ENCODE data around the gene PPP2R3A. TPM values are rescaled to one million over a fixed set of nuclear protein-coding genes. Genes with fewer than 3 reads are reported as not detected.

Gene PPP2R3A
- total and polyA plus RNA-seq, 7 experiments from 2014 or later: 0.13 to 0.89 (median 0.40) TPM; not detected in 1

DNA sequence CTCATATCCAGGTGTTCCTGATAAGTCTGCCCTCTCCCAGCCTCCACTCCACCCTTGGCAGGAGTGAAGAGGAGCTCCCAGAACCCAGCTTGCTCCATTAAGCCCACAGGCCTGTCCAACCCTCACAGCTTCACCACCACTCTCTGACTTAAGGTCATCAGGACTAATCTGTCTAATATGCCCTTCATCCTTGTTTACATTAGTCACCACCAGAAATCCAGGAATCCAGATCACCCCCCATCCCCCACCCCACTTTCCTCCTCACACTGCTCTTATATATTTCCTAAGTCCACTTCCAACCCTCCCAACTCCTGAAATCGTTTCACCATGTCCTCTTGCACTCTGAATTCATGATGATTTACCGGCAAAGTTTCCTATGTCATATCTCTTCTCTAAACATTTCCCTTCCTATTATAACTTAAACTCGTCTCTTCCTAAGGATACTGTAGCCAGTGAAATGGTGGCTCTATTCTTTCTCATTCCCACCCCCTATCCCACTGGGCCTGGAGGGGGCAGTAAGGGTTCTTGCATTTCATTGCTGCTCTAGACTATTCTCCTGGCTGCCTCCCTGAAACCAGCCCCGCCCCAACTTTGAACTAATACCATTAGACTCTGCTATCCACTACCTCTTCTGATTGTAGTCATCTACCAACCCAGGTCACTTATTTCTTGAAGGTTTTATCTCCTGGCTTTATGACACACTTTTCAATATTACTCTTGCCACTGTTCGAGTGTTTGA lies 43.4 kb downstream of the PPP2R3A start:
- H3K27me3 Mint-ChIP-seq: peaks cover 0 to 22% (median 17%) of the 10 kb centered on the region in 5 donors
- H3K9me3 ChIP-seq (ENCODE audit: control insufficient read depth in 2 of 3, low read length in 3 of 3): no peaks in the 10 kb centered on the region
- H3K27ac Mint-ChIP-seq: no peak overlapping the region
- ATAC-seq: no peak
- H3K36me3 ChIP-seq (ENCODE audit: control insufficient read depth in 2 of 3, insufficient read depth in 3 of 3, low read length in 3 of 3): no peaks in the 10 kb centered on the region
- DNase-seq: no peak
- ChIA-PET POLR2A (no interaction called here), CTCF (no interaction called here)
- no peaks in the 10 kb centered on the region for H3K27me3 ChIP-seq (ENCODE audit: control insufficient read depth in 2 of 2, insufficient read depth in 2 of 2, low read length in 2 of 2)
- H3K4me3 ChIP-seq (ENCODE audit: low read length): no peak overlapping the region
- no peaks in the 10 kb centered on the region for H3K4me1 Mint-ChIP-seq
- no peak overlapping the region for H3K27ac ChIP-seq (ENCODE audit: low read depth, low read length)
- H3K9me3 Mint-ChIP-seq: peaks cover 0 to 4% (median 0%) of the 10 kb centered on the region in 11 donors
- H3K36me3 Mint-ChIP-seq: no peaks in the 10 kb centered on the region
- intact Hi-C loops (cut with micrococcal nuclease): no loop called here
- H3K4me1 ChIP-seq (ENCODE audit: control insufficient read depth in 2 of 2, insufficient read depth in 2 of 2, low read length in 2 of 2): no peaks in the 10 kb centered on the region
- no peak overlapping the region for H3K4me3 Mint-ChIP-seq

DNA sequence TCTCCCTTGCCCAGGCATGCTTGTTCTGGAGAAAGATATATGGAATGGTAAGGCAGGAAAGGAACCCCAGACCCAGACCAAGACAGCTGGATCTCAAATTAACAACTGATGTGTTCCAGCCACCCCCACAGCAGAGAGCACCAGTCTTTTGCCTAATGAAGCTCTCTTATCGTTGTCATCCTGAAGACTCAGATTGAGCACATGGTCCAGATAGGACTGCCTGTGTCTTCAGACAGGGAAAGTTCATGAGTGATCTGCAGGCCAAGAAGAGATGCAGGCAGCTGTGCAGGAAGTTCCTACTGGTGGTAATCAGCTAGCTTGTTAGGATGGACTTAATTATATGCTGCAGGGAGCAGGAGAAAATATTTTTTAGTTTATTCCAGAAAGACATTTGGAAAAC lies 53.3 kb downstream of the PPP2R3A start:
- CTCF ChIA-PET: no interaction called here
- intact Hi-C loops (cut with micrococcal nuclease): no loop called here
- no peaks in the 10 kb centered on the region for H3K9me3 ChIP-seq (ENCODE audit: control insufficient read depth in 2 of 3, low read length in 3 of 3)
- peaks cover 0 to 12% (median 9%) of the 10 kb centered on the region in 11 donors for H3K9me3 Mint-ChIP-seq
- no peaks in the 10 kb centered on the region for H3K4me1 ChIP-seq (ENCODE audit: control insufficient read depth in 2 of 2, insufficient read depth in 2 of 2, low read length in 2 of 2)
- H3K36me3 Mint-ChIP-seq: peaks cover 0 to 4% (median 0%) of the 10 kb centered on the region in 5 donors
- DNase-seq (no peak), ATAC-seq (no peak)
- H3K27ac Mint-ChIP-seq: no peak overlapping the region
- no peak overlapping the region for H3K27ac ChIP-seq (ENCODE audit: low read depth, low read length)
- H3K36me3 ChIP-seq (ENCODE audit: control insufficient read depth in 2 of 3, insufficient read depth in 3 of 3, low read length in 3 of 3): no peaks in the 10 kb centered on the region
- POLR2A ChIA-PET: no interaction called here
- H3K4me3 Mint-ChIP-seq: no peak overlapping the region
- H3K27me3 ChIP-seq (ENCODE audit: control insufficient read depth in 2 of 2, insufficient read depth in 2 of 2, low read length in 2 of 2): no peaks in the 10 kb centered on the region
- H3K27me3 Mint-ChIP-seq: peaks cover 16 to 41% (median 31%) of the 10 kb centered on the region in 5 donors
- no peak overlapping the region for H3K4me3 ChIP-seq (ENCODE audit: low read length)
- H3K4me1 Mint-ChIP-seq: no peaks in the 10 kb centered on the region

DNA sequence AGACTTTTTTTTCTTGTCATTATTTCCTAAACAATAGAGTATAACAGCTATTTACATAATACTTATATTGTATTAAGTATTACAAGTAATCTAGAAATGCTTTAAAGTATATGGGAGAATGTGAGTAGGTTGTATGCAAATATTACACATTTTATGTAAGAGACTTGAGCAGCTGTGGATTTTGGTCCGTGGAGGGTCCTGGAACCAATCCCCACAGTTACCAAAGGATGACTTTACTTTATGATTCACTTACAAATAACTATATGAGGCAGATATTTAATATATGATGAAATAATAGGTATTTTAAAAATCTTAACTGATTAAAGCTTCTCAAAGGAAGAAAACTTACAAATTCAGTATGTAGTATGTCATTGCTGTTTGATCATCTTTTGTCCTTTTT lies 56.3 kb downstream of the PPP2R3A start:
- POLR2A ChIA-PET: no interaction called here

DNA sequence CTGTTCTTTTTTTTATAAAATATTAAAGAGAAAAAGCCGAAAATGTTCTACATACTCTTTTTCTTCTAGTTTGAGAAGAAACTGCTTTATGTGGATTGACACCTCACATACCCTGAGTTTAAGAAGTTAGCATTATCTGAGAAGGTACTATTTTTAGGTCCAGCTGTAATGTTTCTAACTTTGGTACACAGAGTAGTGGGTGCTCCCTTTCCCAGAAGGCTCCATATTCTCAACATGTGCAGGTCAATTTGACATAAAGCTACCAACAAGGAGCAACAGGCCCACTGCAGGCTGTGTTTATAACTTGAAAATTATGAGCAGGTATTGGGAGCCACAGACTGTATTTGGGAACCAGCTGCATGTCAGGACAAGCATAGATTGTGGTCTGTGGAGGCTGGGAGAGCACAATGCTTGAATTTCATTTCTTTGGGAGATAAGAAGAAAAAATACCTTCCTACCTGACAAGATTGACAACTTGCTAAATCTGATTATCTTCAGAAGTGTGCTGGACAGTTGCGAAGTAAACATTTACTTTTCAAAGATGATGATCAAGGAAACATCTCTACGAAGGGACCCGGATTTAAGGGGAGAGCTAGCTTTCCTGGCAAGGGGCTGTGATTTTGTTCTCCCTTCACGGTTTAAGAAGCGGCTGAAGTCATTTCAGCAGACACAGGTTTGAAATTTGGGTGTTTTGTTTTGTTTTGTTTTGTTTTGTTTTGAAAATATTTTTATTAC lies 57.2 kb downstream of the PPP2R3A start:
- Mint-ChIP-seq H3K4me1 (no peaks in the 10 kb centered on the region), H3K27ac (no peak overlapping the region), H3K4me3 (no peak overlapping the region), H3K27me3 (peaks cover 21 to 42% (median 28%) of the 10 kb centered on the region in 5 donors), H3K9me3 (peaks cover 0 to 3% (median 0%) of the 10 kb centered on the region in 11 donors), H3K36me3 (peaks cover 0 to 4% (median 0%) of the 10 kb centered on the region in 5 donors)
- POLR2A ChIA-PET: no interaction called here
- intact Hi-C loops (cut with micrococcal nuclease): no loop called here
- no peaks in the 10 kb centered on the region for H3K9me3 ChIP-seq (ENCODE audit: control insufficient read depth in 2 of 3, low read length in 3 of 3)
- no peak overlapping the region for H3K4me3 ChIP-seq (ENCODE audit: low read length)
- CTCF ChIA-PET: no interaction called here
- no peak for DNase-seq
- no peaks in the 10 kb centered on the region for H3K36me3 ChIP-seq (ENCODE audit: control insufficient read depth in 2 of 3, insufficient read depth in 3 of 3, low read length in 3 of 3)
- no peaks in the 10 kb centered on the region for H3K4me1 ChIP-seq (ENCODE audit: control insufficient read depth in 2 of 2, insufficient read depth in 2 of 2, low read length in 2 of 2)
- no peak for ATAC-seq
- no peak overlapping the region for H3K27ac ChIP-seq (ENCODE audit: low read depth, low read length)
- H3K27me3 ChIP-seq (ENCODE audit: control insufficient read depth in 2 of 2, insufficient read depth in 2 of 2, low read length in 2 of 2): no peaks in the 10 kb centered on the region

More for the DNA sequence above, 56.3 kb downstream of the PPP2R3A start:
- CTCF ChIA-PET: no interaction called here
- Mint-ChIP-seq H3K4me1 (no peaks in the 10 kb centered on the region), H3K27ac (no peak overlapping the region), H3K36me3 (peaks cover 0 to 4% (median 0%) of the 10 kb centered on the region in 5 donors), H3K9me3 (peaks cover 0 to 6% (median 0%) of the 10 kb centered on the region in 11 donors), H3K27me3 (peaks cover 18 to 43% (median 26%) of the 10 kb centered on the region in 5 donors), H3K4me3 (no peak overlapping the region)
- Histone ChIP-seq H3K4me3 (ENCODE audit: low read length) (no peak overlapping the region), H3K27me3 (ENCODE audit: control insufficient read depth in 2 of 2, insufficient read depth in 2 of 2, low read length in 2 of 2) (no peaks in the 10 kb centered on the region), H3K27ac (ENCODE audit: low read depth, low read length) (no peak overlapping the region), H3K36me3 (ENCODE audit: control insufficient read depth in 2 of 3, insufficient read depth in 3 of 3, low read length in 3 of 3) (no peaks in the 10 kb centered on the region), H3K9me3 (ENCODE audit: control insufficient read depth in 2 of 3, low read length in 3 of 3) (no peaks in the 10 kb centered on the region), H3K4me1 (ENCODE audit: control insufficient read depth in 2 of 2, insufficient read depth in 2 of 2, low read length in 2 of 2) (no peaks in the 10 kb centered on the region)
- DNase-seq: no peak
- ATAC-seq: no peak
- intact Hi-C loops (cut with micrococcal nuclease): no loop called here

DNA sequence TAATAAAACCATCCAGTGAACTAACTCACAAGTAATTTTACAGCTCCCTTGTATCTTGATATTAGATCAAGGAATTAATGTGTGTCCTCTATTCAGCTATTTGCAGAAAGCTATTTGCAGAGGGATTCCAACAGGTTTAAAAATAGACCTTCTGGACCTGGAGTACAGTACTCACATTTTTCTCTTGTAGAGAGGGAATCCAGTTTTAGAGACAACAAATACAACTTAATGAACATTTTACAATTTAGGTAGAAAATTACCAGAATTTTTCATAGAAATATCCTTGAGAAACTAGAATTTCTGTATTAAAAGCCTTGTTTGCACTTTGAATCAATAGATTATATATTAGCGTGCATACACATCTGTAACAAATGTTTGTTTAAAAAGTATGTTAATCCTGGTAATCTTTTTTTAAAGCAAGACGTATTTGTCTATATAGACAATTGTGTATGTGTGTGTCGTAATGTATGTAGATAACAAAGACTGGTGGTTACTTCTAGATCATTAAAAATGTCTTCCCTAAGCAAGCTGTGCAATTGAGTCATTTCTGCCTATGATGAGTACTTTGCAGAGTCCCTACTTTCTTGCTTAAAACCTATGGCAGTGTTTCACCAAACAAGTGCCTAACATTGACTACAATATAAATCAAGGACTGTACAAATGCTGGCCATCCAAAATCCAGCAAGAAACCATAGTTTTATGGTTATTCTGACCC lies 57.9 kb downstream of the PPP2R3A start:
- Histone ChIP-seq H3K9me3 (ENCODE audit: control insufficient read depth in 2 of 3, low read length in 3 of 3) (no peaks in the 10 kb centered on the region), H3K27ac (ENCODE audit: low read depth, low read length) (no peak overlapping the region), H3K27me3 (ENCODE audit: control insufficient read depth in 2 of 2, insufficient read depth in 2 of 2, low read length in 2 of 2) (no peaks in the 10 kb centered on the region), H3K4me3 (ENCODE audit: low read length) (no peak overlapping the region), H3K36me3 (ENCODE audit: control insufficient read depth in 2 of 3, insufficient read depth in 3 of 3, low read length in 3 of 3) (no peaks in the 10 kb centered on the region), H3K4me1 (ENCODE audit: control insufficient read depth in 2 of 2, insufficient read depth in 2 of 2, low read length in 2 of 2) (no peaks in the 10 kb centered on the region)
- intact Hi-C loops (cut with micrococcal nuclease): no loop called here
- Mint-ChIP-seq H3K4me1 (no peaks in the 10 kb centered on the region), H3K27ac (no peak overlapping the region), H3K27me3 (peaks cover 21 to 42% (median 33%) of the 10 kb centered on the region in 5 donors), H3K9me3 (peaks cover 0 to 3% (median 0%) of the 10 kb centered on the region in 11 donors), H3K4me3 (no peak overlapping the region), H3K36me3 (peaks cover 0 to 4% (median 0%) of the 10 kb centered on the region in 5 donors)
- ChIA-PET CTCF (no interaction called here), POLR2A (no interaction called here)
- DNase-seq (no peak), ATAC-seq (no peak)

DNA sequence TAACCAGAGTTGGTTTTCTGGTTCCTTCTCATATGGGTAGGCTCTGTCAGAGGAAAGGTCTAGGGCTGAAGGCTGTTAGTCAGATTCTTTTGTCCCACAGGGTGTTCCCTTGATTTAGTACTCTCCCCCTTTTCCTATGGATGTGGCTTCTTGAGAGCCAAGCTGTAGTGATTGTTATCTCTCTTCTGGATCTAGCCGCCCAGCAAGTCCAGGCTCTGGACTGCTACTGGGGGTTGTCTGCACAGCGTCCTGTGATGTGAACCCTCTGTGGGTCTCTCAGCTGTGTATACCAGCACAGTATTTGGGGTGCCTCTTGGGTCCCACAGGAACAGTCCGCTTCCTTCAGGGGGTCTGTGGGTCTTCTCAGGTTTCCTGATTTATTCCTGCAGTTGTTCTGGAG lies 70.8 kb downstream of the PPP2R3A start:
- H3K27me3 Mint-ChIP-seq: peaks cover 16 to 44% (median 38%) of the 10 kb centered on the region in 5 donors
- H3K36me3 Mint-ChIP-seq: peaks cover 0 to 12% (median 5%) of the 10 kb centered on the region in 5 donors
- H3K4me1 Mint-ChIP-seq: no peaks in the 10 kb centered on the region

More for the DNA sequence above, 70.8 kb downstream of the PPP2R3A start:
- CTCF ChIA-PET: no interaction called here
- H3K4me3 ChIP-seq (ENCODE audit: low read length): no peak overlapping the region
- intact Hi-C loops (cut with micrococcal nuclease): no loop called here
- H3K9me3 Mint-ChIP-seq: peaks cover 0 to 27% (median 10%) of the 10 kb centered on the region in 11 donors
- no peak overlapping the region for H3K27ac Mint-ChIP-seq
- POLR2A ChIA-PET: no interaction called here
- ATAC-seq (no peak), DNase-seq (no peak)
- H3K27me3 ChIP-seq (ENCODE audit: control insufficient read depth in 2 of 2, insufficient read depth in 2 of 2, low read length in 2 of 2): peaks cover 0 to 5% of the 10 kb centered on the region in 2 donors
- no peaks in the 10 kb centered on the region for H3K36me3 ChIP-seq (ENCODE audit: control insufficient read depth in 2 of 3, insufficient read depth in 3 of 3, low read length in 3 of 3)
- H3K4me3 Mint-ChIP-seq: no peak overlapping the region
- no peaks in the 10 kb centered on the region for H3K4me1 ChIP-seq (ENCODE audit: control insufficient read depth in 2 of 2, insufficient read depth in 2 of 2, low read length in 2 of 2)
- H3K9me3 ChIP-seq (ENCODE audit: control insufficient read depth in 2 of 3, low read length in 3 of 3): no peaks in the 10 kb centered on the region
- H3K27ac ChIP-seq (ENCODE audit: low read depth, low read length): no peak overlapping the region

Measured in naive thymus-derived CD4-positive, alpha-beta T cell (primary cell).